NCI-H2171 treated with DMSO at 0.1 percent for 48 hours (cell line): Measurements from ENCODE around the gene CASQ2.

ENCODE experiments used
- DNase-seq: peaks from one replicate; lab custom pipeline; 2025; lab: John Stamatoyannopoulos, UW

The CASQ2 gene

DNA sequence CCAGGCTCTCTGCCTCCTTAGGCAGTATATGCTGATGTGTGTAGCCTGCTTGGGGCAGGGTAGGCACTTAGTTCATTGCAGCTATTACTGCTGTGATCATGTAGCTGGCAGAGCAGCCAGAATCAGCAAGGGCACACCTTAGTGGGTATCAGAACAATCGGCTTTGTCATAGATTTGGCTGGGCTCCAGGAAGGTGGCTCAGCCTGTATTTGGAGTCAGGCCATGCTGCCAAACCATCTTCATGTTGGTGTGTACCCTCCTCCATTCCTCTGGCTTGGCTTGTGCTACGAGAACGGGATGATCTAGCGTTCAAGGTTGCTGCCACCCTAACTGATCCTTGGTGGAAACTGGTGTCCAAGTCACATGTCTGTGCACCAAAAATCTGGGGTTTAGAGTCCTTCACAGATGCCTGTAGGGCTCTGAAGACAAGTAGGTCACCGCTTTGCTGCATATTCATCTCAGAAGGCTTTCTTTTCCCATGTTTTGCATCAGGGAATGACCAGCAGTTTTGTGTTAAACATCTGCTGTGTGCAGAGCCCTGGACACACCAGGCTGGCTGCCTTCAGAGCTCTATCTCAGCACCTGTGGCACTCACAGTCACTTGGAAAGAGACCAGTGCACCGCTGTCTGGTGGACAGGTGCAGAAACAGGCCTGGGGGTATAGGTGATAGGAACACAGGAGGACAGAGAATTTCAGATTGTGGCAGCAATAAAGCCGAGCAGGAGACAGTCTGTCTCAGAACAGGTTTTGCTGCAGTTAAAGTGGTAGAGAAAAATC, 103.0 kb downstream of the CASQ2 start:
- DNase-seq: peak; percentile 55

DNA sequence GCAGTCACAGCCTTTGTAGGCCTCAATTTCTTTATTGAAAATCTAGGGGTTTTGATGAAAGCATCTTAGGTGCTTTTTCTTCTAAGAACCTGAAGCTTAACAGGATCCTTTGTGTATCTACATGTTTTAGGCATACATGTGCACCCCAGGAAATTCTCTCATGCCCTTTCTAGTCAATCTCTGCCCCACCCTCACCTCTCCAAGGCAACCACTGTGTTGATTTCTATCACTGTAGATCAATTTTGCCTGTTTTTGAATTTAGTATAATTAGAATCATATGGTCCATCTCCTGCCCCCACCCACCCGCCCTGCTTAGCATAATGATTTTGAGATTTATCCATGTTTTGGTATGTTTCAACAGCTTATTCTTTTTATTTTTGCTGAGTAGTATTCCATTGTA, 107.4 kb downstream of the CASQ2 start:
- no peak for DNase-seq

DNA sequence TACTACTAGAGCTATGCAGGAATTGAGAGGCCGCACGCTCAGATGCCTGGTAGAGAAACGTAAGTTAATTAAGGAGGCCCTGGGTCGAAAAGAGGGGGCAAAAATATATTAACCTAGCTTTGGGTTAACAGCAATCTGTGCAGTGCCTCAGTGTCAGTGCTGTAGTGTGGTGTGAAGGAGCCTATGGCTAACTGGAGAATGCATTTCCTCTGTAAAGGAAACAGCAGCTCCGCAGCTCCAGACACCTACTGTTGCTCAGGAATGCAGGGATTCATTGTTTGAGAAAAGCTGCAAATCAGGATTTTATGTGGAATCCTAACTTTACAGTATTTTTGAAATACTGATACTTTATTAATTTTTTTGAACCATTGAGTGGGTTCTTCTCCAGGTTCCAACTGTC, 108.4 kb downstream of the CASQ2 start:
- no peak for DNase-seq

DNA sequence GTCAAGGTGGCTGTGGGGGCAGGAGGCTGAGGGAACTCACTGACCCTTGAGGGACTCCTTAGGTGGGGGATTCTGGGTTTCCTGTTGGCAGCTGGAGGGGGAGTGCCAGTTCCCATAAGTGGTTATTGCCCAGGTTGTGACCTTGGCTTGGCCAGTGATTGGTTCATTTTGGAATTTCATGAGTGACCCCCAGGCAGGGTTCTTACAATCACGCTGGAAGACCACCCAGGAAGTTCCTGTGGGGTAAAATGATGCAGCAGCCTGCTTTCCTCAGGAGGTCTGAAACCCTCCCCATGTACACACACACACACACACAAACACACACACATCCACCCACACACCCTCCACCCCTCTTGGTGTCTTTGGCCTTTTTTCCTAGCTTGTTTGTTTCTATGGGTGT, 109.9 kb downstream of the CASQ2 start:
- no peak for DNase-seq

DNA sequence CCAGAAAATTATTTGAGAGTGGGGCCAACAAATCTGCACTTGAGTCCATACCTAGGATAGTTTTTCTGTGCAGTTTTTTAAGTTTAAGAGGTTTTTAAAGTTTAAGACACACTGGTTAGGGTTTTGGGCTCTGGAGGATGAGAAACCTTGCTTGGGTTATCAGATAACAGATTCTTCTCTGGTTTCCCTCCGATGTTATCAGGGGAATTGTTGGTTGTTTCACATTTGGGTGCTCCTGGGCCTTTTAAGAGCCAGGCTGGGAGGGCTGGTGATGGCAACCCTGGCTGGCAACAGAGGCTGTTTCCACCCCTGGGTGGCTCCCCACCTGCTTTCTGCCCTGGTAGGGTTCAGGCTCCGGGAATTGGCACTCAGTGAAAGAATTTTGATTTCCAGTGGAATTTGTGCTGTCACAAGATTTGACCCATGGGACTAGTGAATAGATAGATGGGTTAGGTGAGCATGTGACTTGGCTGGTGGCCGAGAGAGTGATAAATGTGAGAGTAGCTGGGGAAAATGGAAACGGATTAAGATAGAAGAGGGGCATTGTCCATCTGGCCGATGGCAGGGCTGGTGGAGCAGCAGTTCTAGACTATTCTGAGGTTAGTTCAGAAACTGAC, 111.9 kb downstream of the CASQ2 start:
- DNase-seq: no peak

DNA sequence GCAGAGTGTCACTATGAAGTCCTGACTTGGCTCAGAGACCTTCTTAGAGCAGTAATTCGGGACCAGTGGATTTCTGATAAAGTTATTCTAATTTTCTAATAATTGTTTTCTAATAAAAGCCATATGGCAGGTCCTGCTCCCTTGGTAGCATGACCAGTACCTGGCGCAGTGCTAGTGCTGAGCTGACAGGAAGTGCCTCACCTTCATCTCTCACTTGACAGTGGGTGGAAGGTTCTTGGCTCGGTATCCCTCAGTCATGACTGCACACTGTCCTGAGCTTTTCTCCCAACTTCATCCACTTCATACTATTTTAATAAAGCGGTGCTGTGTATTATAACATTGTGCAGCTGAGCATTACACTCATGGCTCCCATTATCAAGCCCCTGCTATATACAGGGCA, 112.6 kb downstream of the CASQ2 start:
- DNase-seq: no peak

DNA sequence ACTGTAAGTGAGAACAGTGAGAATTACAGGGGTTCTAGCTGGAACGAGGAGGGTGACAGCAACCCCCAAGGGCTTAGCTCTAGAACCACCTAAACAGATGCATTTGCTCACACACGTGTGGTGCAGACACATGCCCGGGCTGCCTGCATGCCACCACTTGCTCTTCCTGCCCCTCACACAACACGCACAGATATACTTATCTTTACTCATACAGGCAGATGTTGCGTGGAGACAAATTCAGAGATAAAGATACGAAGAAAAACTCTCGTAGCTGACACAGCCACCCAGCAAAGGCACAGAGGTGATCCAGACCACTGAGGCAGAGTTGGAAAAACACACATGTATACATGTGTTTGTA, 113.2 kb downstream of the CASQ2 start:
- DNase-seq: peak; percentile 68

DNA sequence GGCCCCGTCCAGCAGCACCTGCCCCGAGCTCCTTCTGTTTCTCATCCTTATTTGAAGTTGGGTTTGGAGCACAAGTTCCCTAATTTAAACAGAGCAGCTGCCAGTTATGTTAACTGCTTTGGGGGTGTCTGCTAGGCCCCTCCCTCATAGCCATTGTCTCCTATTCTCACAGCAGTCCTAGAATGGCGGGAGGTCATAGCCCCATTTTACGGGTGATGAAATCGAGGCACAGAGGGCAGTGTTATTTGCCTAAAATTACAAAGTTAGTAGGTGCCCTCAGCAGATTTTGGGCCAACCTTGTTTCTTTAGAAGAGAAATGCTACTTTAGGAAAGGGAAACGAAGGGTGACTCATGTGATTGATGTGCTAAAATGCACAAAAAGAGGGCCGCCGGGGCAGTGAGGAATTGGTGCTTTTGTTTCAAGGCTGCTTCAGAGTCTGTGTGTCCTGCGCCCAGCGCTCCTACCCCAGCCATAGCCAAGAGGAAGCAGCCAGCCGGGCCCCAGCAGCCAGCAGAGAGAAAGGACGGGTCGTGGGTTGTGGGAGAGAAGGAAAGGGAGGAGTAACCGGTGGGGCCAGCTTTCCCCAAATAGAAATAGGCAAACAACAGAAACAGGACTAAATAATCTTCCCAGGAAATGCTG, 113.7 kb downstream of the CASQ2 start:
- DNase-seq: no peak

DNA sequence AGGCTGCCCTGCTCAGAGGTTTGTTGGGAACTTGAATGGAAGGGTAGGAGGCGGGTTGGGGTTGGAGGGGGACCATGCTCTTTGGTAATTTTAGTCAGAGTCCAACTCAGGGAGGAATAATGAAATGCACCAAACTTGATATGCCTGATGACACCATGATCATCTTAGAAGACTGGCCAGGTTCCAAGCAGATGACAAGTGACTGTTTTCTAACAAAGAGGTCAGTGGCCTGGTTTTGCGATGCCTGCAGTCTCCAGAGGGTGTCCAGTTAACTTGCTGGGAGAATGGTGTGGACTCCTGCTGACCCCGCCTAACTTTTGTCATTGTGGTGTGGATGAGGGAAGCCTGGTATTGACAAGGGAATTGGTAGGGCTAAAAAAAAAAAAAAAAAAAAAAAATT, 114.4 kb downstream of the CASQ2 start:
- DNase-seq: no peak

DNA sequence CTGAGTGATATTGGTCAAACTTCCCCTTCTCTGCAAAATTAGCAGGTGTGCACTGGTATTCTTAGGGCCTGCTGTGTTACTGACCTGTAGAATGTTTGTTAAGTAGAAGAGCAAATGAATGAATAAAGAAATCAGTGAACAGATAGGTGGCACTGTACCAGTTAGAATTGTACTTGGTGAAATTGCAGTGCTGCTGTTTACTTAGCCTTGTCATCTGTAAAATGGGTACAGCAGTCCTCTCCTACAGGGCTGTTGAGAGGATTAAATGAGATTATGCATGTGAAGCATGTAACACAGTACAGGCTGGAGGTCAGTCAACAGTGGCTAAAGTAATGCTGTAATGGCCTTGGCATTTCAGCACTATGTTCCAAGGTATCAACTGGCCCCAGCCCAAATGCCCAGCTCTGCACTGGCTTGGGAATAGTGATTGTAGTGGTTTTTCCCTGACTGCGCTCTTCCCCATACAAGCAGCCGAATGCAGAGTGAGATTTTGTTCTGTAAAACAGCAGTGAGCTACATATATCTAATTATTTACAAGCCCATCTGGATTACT, 116.2 kb downstream of the CASQ2 start:
- no peak for DNase-seq

DNA sequence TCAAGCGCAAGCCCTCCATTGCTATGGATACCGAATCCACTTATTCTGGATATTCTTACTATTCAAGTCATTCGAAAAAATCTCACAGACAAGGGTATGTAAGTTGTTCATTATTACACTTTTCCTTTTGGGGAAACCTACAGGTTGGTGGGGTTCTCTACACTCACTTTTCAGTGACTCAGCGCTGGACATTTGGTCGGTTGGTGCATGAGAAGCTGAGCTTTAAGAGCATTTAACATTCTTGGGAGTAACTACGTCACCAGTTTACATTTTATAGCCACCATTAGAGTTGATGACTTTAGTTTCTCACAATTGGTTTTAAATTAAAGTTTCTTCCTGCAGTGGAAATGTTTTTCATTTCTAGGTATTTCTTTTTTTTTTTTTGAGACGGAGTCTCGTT, 117.1 kb downstream of the CASQ2 start:
- no peak for DNase-seq

DNA sequence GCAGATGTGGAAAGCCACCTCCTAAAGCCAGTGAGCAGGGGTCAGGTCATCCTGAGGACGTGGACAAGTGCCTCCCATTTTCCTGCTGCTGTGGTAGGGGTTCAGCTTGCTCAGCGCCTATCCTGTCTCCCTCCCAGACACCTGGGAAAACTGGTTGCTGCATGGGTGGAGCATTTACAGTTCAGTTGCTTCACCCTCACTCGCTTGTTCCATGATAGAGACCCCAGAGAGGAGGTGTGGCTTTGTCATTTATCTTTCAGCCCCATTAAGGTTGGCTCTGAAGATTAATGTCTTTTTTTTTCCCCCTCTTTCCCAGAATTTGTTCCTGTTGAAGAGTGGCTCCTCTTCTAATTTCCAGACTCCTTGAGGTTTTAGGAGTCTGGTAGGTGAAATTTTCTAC, 117.6 kb downstream of the CASQ2 start:
- DNase-seq: no peak
